Mucosa of descending colon (tissue), 3 donors: ENCODE data around the gene LYRM7. TPM values are rescaled to one million over a fixed set of nuclear protein-coding genes. Genes with fewer than 3 reads are reported as not detected.
A peak's percentile ranks its signal among the peaks of the same experiment; 100 is the strongest.

ENCODE experiments used
- ATAC-seq: fragments of 200-7000 bp; cut with Tn5 transposase; one replicate; pipeline ENCODE4 v1.9.1; 2020; ENCODE audit warnings: mild to moderate bottlenecking, moderate library complexity
- DNase-seq, 3 donors: peaks; one replicate each; pipeline ENCODE4 v3.0.0-alpha.2; 2020
- H3K36me3 ChIP-seq: fragments of 200-600 bp; one replicate; pipeline ENCODE4 v1.8.0; 2021; ENCODE audit warnings: low read depth, mild to moderate bottlenecking
- H3K4me1 ChIP-seq: fragments of 200-600 bp; one replicate; pipeline ENCODE4 v1.8.0; 2021; ENCODE audit warnings: low read depth, mild to moderate bottlenecking
- H3K4me3 ChIP-seq: fragments of 200-600 bp; one replicate; pipeline ENCODE4 v1.8.0; 2021; ENCODE audit warnings: mild to moderate bottlenecking
- H3K9me3 ChIP-seq: fragments of 200-600 bp; one replicate; pipeline ENCODE4 v1.8.0; 2021; ENCODE audit warnings: mild to moderate bottlenecking
- CTCF ChIP-seq: fragments of 200-600 bp; IDR thresholded peaks from one replicate; pipeline ENCODE4 v1.8.0; 2022; ENCODE audit warnings: antibody characterized with exemption, mild to moderate bottlenecking
- intact Hi-C, 2 donors: fragments of 100-400 bp; cut with DNase I in 1 of 2; cut with micrococcal nuclease in 1 of 2; formaldehyde crosslinking; loops; one replicate each; pipeline versions ENCODE4 v1.11.0 to v1.11.1; 2022; cut with DNase I, micrococcal nuclease
- total RNA-seq, 3 donors: library from RNA; stranded (reverse); fragmentation: NEBNext Ultra II Directional in 2 of 3; extraction: Animal tissue kit (Norgen Biotek cat#: 25700) in 2 of 3; gene quantifications; one replicate each; pipeline versions ENCODE4 v1.2.1 to v1.2.4, GENCODE V29; 2021 to 2023
- donor health status: DM: no; HTN: no; CAD: no; lungs with moderate emphysema.
- donor health status: DM: no; HTN: no; CAD: no.
- donor health status: DM: no; HTN: yes; CAD: no.

Gene LYRM7
- total RNA-seq, 3 donors from 2014 or later: 11.2 to 12.9 (median 11.7) TPM

- ATAC-seq (peak; percentile 75), DNase-seq (peak in 1 of 3 donors; percentile 34)
- Histone ChIP-seq H3K4me3 (no peak overlapping the region), H3K36me3 (no peaks in the 10 kb centered on the region), H3K9me3 (no peaks in the 10 kb centered on the region), H3K4me1 (peaks cover 21% of the 10 kb centered on the region)
- intact Hi-C loops: no loop called here
- no peak for TF ChIP-seq CTCF
Observed at GRCh38 chr5:131209506-131210150, 38.9 kb downstream of the LYRM7 start.

GRCh38 chr5:131210151-131210510, 39.4 kb downstream of the LYRM7 start:
- intact Hi-C loops: no loop called here
- H3K4me3 ChIP-seq: no peak overlapping the region
- DNase-seq (no peak), ATAC-seq (peak; percentile 36)
- H3K4me1 ChIP-seq: peaks cover 21% of the 10 kb centered on the region
- H3K9me3 ChIP-seq: no peaks in the 10 kb centered on the region
- no peak for TF ChIP-seq CTCF
- H3K36me3 ChIP-seq: no peaks in the 10 kb centered on the region

GRCh38 chr5:131211669-131212068, 40.9 kb downstream of the LYRM7 start:
- intact Hi-C loops: no loop called here
- H3K9me3 ChIP-seq: no peaks in the 10 kb centered on the region
- H3K4me1 ChIP-seq: peaks cover 9% of the 10 kb centered on the region
- H3K4me3 ChIP-seq: no peak overlapping the region
- no peak for TF ChIP-seq CTCF
- DNase-seq (no peak), ATAC-seq (no peak)
- H3K36me3 ChIP-seq: no peaks in the 10 kb centered on the region

GRCh38 chr5:131212471-131213021, 41.8 kb downstream of the LYRM7 start:
- H3K9me3 ChIP-seq: no peaks in the 10 kb centered on the region

GRCh38 chr5:131214609-131215227, 44.0 kb downstream of the LYRM7 start:
- ATAC-seq: no peak
- intact Hi-C loops: no loop called here
- Histone ChIP-seq H3K4me3 (no peak overlapping the region), H3K9me3 (no peaks in the 10 kb centered on the region), H3K4me1 (no peaks in the 10 kb centered on the region), H3K36me3 (no peaks in the 10 kb centered on the region)
- TF ChIP-seq CTCF: no peak
- no peak for DNase-seq

More at GRCh38 chr5:131212471-131213021, 41.8 kb downstream of the LYRM7 start:
- intact Hi-C loops: no loop called here
- H3K4me1 ChIP-seq: peaks cover 7% of the 10 kb centered on the region
- ATAC-seq (peak; percentile 32), DNase-seq (no peak)
- no peak for TF ChIP-seq CTCF
- no peak overlapping the region for H3K4me3 ChIP-seq
- no peaks in the 10 kb centered on the region for H3K36me3 ChIP-seq
